ENCODE results near the gene CPLX1. TPM values are rescaled to one million over a fixed set of nuclear protein-coding genes. Genes with fewer than 3 reads are reported as not detected.

The CPLX1 gene
- total RNA-seq, 4 donors from 2014 or later, result 0.31 to 0.96 (median 0.54) TPM; not detected in 1

- no peaks in the 10 kb centered on the region for H3K4me1 ChIP-seq
- H3K4me3 ChIP-seq, result no peak overlapping the region
- H3K27ac ChIP-seq, result no peak overlapping the region
- WGBS, 2 donors (ENCODE audit: low coverage in 1 of 2), result 90% methylated on average over 2 of the region's 20 CpGs; no CpG with 5 or more reads in 1 of the 2 donors
- ATAC-seq, result no peak
- TF ChIP-seq POLR2A (IDR thresholded peaks at IDR 0.05) (no peak), POLR2AphosphoS5 (IDR thresholded peaks at IDR 0.05) (no peak)
- no peaks in the 10 kb centered on the region for H3K9me3 ChIP-seq
- no peaks in the 10 kb centered on the region for H3K27me3 ChIP-seq
- peaks cover 0 to 97% of the 10 kb centered on the region in 2 donors for H3K36me3 ChIP-seq
Measured at GRCh38 chr4:870951-871350, 45.0 kb upstream of the CPLX1 start.

GRCh38 chr4:869776-870175, 43.8 kb upstream of the CPLX1 start:
- no peak for ATAC-seq
- H3K4me1 ChIP-seq, result no peaks in the 10 kb centered on the region
- H3K27me3 ChIP-seq, result no peaks in the 10 kb centered on the region
- no peak overlapping the region for H3K27ac ChIP-seq
- no peak for TF ChIP-seq CTCF (IDR thresholded peaks at IDR 0.05)
- no peak overlapping the region for H3K4me3 ChIP-seq
- peaks cover 0 to 97% of the 10 kb centered on the region in 2 donors for H3K36me3 ChIP-seq
- WGBS, 2 donors (ENCODE audit: low coverage in 1 of 2), result 100% methylated on average over 6 of the region's 15 CpGs; no CpG with 5 or more reads in 1 of the 2 donors
- H3K9me3 ChIP-seq, result no peaks in the 10 kb centered on the region

- Histone ChIP-seq H3K4me3 (no peak overlapping the region), H3K4me1 (no peaks in the 10 kb centered on the region), H3K27me3 (no peaks in the 10 kb centered on the region), H3K36me3 (peaks cover 0 to 97% of the 10 kb centered on the region in 2 donors), H3K27ac (no peak overlapping the region), H3K9me3 (no peaks in the 10 kb centered on the region)
- no peak for ATAC-seq
- WGBS, 2 donors (ENCODE audit: low coverage in 1 of 2), result no CpG with 5 or more reads among the region's 21 CpGs
- TF ChIP-seq POLR2AphosphoS5 (IDR thresholded peaks at IDR 0.05), result no peak
- TF ChIP-seq POLR2A (IDR thresholded peaks at IDR 0.05), result no peak
- TF ChIP-seq EP300 (IDR thresholded peaks at IDR 0.05), result no peak
- no peak for TF ChIP-seq CTCF (IDR thresholded peaks at IDR 0.05)
Measured at GRCh38 chr4:868421-868820, 42.5 kb upstream of the CPLX1 start.

GRCh38 chr4:867526-868250, 41.8 kb upstream of the CPLX1 start:
- Histone ChIP-seq H3K36me3 (peaks cover 0 to 97% of the 10 kb centered on the region in 2 donors), H3K4me1 (no peaks in the 10 kb centered on the region), H3K4me3 (no peak overlapping the region), H3K27ac (no peak overlapping the region), H3K27me3 (no peaks in the 10 kb centered on the region), H3K9me3 (no peaks in the 10 kb centered on the region)
- no peak for TF ChIP-seq POLR2AphosphoS5 (IDR thresholded peaks at IDR 0.05)
- TF ChIP-seq EP300 (IDR thresholded peaks at IDR 0.05), result no peak
- TF ChIP-seq CTCF (IDR thresholded peaks at IDR 0.05), result no peak
- no peak for TF ChIP-seq POLR2A (IDR thresholded peaks at IDR 0.05)
- WGBS, 2 donors (ENCODE audit: low coverage in 1 of 2), result no CpG with 5 or more reads among the region's 26 CpGs
- no peak for ATAC-seq

GRCh38 chr4:866761-867390, 40.9 kb upstream of the CPLX1 start:
- Histone ChIP-seq H3K36me3 (peaks cover 0 to 97% of the 10 kb centered on the region in 2 donors), H3K9me3 (no peaks in the 10 kb centered on the region), H3K27me3 (no peaks in the 10 kb centered on the region), H3K4me3 (no peak overlapping the region), H3K27ac (no peak overlapping the region), H3K4me1 (no peaks in the 10 kb centered on the region)
- 97% methylated on average over 6 of the region's 28 CpGs; no CpG with 5 or more reads in 1 of the 2 donors for WGBS, 2 donors (ENCODE audit: low coverage in 1 of 2)
- no peak for TF ChIP-seq EP300 (IDR thresholded peaks at IDR 0.05)
- no peak for TF ChIP-seq CTCF (IDR thresholded peaks at IDR 0.05)
- no peak for TF ChIP-seq POLR2AphosphoS5 (IDR thresholded peaks at IDR 0.05)
- no peak for TF ChIP-seq POLR2A (IDR thresholded peaks at IDR 0.05)
- ATAC-seq, result no peak

All from gastroesophageal sphincter (tissue), 4 donors.